CD1c-positive myeloid dendritic cell (primary cell): ENCODE data around the gene GFRA1.

Experiments
- DNase-seq: peaks from one replicate; pipeline ENCODE4 v3.0.0-alpha.2; 2016; ENCODE audit errors: extremely low spot score

GFRA1 gene

GRCh38 chr10:116162851-116163250 is 110.2 kb downstream of the GFRA1 start:
- DNase-seq, result no peak

GRCh38 chr10:116160271-116160670 is 112.7 kb downstream of the GFRA1 start:
- no peak for DNase-seq

GRCh38 chr10:116159197-116159596 is 113.8 kb downstream of the GFRA1 start:
- no peak for DNase-seq

GRCh38 chr10:116158036-116158435 is 115.0 kb downstream of the GFRA1 start:
- DNase-seq, result no peak

GRCh38 chr10:116157485-116157884 is 115.5 kb downstream of the GFRA1 start:
- DNase-seq, result no peak

- no peak for DNase-seq
These were observed 116.2 kb downstream of the GFRA1 start for GRCh38 chr10:116156819-116157218.

GRCh38 chr10:116155191-116155590 is 117.8 kb downstream of the GFRA1 start:
- DNase-seq, result no peak

GRCh38 chr10:116154651-116155050 is 118.4 kb downstream of the GFRA1 start:
- DNase-seq, result no peak

- no peak for DNase-seq
These were observed 121.9 kb downstream of the GFRA1 start for GRCh38 chr10:116151076-116151475.

- no peak for DNase-seq
These were observed 122.4 kb downstream of the GFRA1 start for GRCh38 chr10:116150606-116151005.

- no peak for DNase-seq
These were observed 125.7 kb downstream of the GFRA1 start for GRCh38 chr10:116147147-116147905.

- no peak for DNase-seq
These were observed 126.5 kb downstream of the GFRA1 start for GRCh38 chr10:116146372-116147140.

- no peak for DNase-seq
These were observed 129.3 kb downstream of the GFRA1 start for GRCh38 chr10:116143673-116144222.

- no peak for DNase-seq
These were observed 131.2 kb downstream of the GFRA1 start for GRCh38 chr10:116141855-116142254.

GRCh38 chr10:116141246-116141645 is 131.8 kb downstream of the GFRA1 start:
- DNase-seq, result no peak

- no peak for DNase-seq
These were observed 133.1 kb downstream of the GFRA1 start for GRCh38 chr10:116139886-116140285.

- no peak for DNase-seq
These were observed 134.1 kb downstream of the GFRA1 start for GRCh38 chr10:116138897-116139296.

GRCh38 chr10:116136261-116136660 is 136.7 kb downstream of the GFRA1 start:
- no peak for DNase-seq

- DNase-seq, result no peak
These were observed 138.7 kb downstream of the GFRA1 start for GRCh38 chr10:116134322-116134721.

- DNase-seq, result no peak
These were observed 139.4 kb downstream of the GFRA1 start for GRCh38 chr10:116133634-116134033.

GRCh38 chr10:116132780-116133399 is 140.1 kb downstream of the GFRA1 start:
- no peak for DNase-seq

- no peak for DNase-seq
These were observed 143.0 kb downstream of the GFRA1 start for GRCh38 chr10:116130006-116130405.
